Activated naive CD4-positive, alpha-beta T cell (primary cell): ENCODE data around the gene SNRPA.

ENCODE experiments used
- DNase-seq, 4 experiments: peaks; one replicate each; lab custom pipeline; 2025; lab: John Stamatoyannopoulos, UW

Gene SNRPA

DNA sequence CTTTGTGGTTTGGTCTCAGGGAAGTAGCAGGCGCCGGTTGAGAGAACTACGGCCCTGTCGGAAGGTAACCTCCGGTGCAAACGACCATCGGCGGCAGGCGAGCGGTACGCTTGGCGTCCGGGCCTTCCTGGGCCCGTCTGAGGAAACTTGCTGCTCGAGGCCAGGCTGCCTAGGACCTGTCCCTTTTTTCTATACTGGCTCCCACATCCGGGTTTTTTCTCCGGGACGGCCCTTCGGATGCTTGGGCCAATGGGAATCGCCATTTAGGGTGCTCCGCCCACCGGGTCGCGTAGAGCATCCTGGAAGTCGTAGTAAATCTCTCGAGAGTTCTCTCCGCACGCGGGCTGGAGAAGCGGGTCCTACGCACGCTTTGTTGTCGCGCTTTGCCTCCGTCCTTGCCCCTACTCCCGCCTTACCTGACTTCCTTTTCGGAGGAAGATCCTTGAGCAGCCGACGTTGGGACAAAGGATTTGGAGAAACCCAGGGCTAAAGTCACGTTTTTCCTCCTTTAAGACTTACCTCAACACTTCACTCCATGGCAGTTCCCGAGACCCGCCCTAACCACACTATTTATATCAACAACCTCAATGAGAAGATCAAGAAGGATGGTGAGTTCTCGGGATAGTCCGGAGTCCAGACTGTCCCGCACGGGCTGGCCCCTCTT, at the start of gene SNRPA:
TSS of gene SNRPA (plus strand) at position 330 of the 664 bp plus-strand sequence. CDS start at position 536, 206 bp downstream.
- DNase-seq: peak; percentile 90 to 99 (median 92)

DNA sequence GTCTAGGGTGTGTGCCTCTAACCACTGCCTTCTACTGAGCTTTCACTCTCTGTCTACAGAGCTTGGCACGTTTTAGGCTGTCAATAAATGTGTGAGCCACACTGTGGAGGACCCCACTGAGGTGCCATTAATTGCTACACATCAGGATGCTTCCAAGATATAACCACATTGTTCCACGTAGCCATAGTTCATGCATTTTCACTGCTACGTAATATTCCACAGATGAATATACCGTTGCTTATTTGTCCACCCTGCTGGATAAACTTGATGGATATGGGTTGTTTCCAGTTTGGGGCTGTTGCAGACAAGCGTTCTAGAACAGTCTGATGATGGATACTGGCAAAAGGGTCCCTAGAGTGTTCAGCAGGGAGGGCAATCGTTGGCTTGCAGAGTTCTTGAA, 49.2 kb upstream of the SNRPA start:
- no peak for DNase-seq

DNA sequence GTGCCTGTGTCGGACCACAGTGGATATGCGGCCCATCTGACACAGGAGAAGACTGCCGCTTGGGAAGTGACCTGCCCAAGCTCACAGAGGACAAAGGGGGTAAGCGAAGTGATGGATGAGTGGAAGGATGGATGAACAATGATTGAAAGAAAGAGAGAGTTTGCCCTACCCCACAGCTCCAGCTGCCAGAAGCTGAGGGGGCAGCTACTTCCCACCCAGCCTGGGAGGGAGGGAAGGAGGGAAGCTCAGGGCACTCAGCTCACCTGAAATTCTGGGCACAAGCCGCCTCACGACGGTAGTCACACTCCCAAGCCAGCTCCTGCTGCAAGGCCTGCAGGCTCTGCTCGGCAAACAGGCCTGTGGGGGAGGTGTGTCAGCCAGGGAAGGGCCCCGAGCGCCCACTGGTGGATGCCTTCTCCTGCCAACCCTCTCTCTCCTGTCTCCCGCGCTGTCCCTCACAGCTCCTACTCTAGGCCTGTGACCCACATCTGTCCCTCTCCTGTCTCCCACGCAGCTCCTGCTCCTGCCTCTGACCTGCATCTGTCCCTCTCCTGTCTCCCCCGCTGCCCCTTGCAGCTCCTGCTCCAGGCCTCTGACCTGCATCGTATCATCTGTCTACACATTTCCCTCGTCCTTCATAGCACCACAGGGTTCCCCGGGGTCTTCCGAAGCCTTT, 48.5 kb upstream of the SNRPA start:
- DNase-seq: no peak

DNA sequence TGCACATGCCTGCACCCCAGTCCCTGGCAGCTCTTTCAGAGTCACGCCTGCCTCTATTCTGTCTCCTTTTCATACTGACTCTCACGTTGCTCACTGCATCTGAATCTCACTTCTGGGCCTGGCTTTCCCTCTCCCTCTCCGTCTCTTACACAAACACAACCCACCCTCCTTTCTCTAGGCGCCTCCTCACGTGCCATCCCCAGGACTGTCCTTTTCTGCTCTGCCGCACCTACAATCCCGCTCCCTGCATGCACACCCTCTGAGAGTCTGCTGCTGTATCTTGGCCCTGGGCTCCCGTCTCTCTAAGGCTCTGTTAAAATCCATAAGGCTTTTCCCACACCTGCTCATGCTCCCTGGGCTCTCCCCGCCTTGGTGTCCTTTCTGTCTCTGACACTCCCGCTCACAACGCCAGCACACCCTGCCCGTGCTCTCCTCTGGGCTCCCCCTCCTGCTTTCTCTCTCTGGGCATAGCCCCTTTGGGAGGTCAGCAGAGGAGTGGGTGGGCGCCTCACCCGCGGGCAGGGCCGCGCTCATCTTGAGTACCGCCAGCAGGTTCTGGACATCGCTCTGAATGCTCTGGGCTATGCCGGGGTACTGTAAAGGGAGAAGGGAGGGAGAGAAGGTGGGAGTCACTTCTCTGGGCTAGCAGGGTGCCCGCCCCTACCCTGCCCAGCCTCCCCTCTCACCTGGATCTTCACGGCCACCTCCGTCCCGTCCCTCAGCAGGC, 47.8 kb upstream of the SNRPA start:
- DNase-seq: no peak

DNA sequence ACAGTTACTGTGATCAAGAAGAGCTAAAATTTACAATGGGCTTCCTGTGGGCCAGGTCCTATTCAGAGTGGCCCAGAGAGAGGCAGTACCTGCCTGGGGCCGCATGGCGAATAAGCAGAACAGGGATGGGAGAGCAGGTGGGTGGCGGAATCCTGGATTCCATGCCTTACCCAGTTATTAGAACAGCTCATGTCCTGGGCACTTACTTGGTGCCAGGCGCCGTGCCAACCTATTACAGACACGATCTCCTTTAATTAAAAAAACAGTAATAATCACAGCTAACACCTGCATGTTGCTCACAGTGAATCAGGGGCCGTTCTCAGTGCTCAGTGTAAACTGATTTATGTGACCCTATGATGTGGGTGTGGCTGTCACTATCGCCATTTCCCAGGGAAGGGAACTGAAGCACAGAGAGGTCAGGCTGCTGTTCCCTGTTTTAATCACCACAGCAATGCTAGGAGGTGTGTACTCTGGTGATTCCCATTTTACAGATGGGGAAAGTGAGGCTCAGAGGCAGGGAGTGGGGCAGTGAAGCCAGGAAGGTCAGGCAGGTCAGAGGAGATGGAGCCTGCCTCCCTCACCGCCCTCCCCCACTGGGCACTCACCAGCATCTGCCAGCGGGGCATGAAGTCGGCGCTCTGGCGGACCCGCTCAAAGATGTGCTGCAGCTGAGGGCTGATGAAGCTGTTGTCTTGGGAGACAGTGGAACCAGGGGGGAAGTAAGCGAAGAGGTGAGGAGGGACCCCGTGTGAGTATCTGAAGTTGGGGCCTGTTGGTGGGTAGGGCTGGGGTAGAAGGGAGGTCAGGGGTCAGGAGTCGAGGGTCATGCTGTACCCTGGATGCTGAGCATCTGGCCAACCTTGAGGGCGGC, 46.3 kb upstream of the SNRPA start:
- no peak for DNase-seq

DNA sequence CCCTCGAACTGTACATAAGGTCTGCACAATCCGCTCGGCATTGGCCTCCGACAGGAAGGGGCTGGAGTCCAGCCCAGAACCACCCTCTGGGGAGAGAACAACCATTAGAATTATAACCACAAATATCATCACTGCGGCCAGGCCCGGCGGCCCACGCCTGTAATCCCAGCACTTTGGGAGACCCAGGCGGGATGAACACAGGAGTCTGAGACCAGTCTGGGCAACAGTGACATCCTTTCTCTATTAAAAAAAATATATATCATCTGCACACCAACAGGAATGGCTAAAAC, 45.7 kb upstream of the SNRPA start:
- no peak for DNase-seq

DNA sequence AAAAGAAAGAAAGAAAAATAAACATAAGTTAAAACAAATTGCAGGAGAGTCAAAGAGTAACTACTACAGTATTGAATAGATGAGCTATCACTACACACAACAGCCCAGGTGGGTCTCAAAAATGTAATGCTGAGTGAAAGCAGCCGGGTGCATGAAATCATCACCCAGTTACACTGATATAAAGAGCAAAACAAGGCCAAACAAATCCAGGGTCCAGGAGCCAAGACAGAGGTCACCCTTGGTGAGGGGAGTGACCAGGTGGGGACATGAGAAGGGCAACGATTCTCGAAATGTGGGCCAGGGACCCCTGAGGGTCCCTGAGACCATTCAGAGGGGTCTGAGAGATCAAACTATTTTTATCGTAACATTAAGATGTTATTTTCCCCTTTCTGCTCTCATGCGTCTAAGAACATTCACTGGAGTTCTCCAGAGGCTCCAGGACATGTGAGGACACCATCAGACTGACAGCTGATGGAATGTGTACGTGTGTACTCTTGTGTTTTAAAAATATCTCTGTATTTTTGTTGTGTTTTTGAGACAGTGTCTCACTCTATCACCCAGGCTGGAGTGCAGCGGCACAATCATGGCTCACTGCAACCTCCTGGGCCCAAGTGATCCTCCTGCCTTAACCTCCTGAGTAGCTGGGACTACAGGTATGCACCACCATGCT, 44.9 kb upstream of the SNRPA start:
- no peak for DNase-seq

DNA sequence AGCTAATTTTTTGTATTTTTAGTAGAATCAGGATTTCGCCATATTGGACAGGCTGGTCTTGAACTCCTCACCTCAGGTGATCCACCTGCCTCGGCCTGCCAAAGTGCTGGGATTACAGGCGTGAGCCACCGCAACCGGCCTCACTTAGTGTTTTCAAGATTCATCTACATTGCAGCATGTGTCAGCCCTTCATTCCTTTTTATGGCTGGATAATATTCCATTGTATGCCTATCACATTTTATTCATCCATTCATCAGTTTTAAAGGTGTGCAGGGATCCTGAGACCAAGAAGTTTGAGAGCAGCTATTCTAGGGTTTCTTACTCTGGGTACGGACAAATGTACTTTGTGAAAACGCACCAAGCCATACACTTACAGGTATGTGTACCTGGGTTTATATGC, 43.4 kb upstream of the SNRPA start:
- DNase-seq: no peak

DNA sequence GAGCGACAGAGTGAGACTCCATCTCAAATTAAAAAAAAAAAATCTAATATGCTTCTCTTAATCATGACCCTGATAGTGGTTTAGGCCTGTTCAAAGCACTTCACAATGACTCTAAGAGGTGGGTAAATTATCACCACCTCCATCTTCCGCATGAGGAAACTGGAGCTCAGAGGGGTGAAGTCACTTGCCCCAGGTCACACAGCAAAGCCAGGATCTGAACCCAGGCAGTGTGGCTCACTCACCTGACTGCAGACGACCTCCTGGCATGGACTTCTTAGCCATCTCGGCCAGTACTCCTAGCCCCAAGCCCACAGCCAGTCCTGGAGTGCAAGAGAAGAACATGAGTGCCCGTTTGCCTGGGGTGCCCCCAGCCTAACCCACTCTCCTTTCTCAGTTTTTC, 41.2 kb upstream of the SNRPA start:
- no peak for DNase-seq

DNA sequence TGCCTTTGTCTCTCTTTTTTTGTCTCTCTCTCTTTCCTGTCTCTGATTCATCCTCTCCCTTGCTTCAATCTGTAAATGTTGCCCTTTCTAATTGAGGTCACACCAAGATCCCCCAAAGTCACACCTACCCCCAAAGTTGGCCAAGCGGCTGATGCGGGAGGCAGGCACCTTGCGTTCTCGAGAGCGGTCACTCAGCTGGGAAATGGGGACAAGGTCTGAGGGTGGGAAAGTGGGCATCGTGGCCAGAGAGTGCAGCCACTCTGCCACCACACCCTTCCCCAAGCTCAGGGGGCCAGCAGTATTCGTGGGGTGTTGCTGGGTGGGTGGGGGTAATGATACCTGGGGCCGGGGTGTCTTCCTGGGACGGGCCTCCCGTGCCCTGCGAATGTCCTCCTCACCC, 37.1 kb upstream of the SNRPA start:
- no peak for DNase-seq

DNA sequence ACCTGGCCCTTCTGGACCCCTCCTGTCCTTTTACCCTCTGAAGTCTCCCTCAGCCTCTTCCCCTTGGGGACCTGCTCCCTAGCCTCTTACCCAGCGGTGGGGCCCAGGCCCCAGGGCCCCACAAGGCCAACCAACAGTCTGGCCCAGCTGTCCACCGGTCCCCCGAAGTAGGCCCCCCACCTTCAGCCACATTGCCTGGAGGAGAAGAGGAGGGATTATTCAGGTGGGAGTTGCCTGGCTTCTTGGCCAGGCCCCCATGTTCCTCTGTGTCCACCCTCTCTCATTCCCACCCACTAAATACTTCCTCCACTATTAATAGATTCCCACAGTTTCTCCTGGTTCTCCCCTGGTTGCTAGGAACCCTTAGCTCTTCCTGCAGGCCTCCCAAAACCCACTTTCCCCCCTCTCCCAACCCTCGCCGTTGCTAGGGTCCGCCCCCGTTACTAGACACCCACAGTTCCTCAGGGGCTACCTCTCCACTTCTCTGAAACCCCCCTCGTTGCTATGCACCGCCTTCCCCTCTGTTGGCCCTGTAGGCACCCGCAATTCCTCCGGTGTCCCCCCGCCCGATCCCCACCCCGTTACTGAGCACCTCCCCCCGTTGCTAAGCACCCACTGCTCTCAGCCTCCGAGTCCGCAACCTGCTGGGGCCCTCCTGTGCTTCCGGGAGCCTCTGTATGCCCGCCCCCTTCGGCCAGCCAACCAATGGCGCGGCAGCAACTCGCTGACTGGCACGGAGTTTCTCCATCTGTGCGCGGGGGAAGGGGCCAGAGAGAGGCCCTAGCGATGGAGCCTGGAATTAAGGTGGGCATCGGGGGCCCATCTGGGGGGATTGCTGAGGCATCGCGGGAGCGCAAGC, 36.3 kb upstream of the SNRPA start:
- peak; percentile 77 to 91 (median 84) for DNase-seq

DNA sequence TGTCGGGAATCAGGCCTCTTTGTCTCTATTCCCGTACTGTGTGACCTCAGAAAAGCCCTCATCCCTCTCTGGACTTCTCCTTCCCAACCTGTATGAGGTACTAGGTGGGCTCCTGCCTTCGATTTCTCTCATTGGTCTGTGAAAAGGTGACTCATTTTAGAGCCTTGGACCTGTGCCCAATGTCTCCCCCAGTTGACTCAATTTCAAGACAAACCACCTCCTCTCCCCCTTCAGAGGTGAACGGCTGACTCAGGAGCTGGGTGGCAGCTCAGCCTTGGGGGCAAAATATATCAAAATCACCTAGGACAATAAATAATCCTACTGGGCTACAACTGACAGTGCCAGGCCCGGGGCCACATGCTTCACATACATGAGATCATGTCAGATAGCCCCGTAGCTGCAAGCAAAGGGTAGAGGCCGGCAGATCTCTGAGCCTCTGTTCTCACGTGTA, 34.9 kb upstream of the SNRPA start:
- peak in 2 of 4 experiments; percentile 12 to 17 for DNase-seq

DNA sequence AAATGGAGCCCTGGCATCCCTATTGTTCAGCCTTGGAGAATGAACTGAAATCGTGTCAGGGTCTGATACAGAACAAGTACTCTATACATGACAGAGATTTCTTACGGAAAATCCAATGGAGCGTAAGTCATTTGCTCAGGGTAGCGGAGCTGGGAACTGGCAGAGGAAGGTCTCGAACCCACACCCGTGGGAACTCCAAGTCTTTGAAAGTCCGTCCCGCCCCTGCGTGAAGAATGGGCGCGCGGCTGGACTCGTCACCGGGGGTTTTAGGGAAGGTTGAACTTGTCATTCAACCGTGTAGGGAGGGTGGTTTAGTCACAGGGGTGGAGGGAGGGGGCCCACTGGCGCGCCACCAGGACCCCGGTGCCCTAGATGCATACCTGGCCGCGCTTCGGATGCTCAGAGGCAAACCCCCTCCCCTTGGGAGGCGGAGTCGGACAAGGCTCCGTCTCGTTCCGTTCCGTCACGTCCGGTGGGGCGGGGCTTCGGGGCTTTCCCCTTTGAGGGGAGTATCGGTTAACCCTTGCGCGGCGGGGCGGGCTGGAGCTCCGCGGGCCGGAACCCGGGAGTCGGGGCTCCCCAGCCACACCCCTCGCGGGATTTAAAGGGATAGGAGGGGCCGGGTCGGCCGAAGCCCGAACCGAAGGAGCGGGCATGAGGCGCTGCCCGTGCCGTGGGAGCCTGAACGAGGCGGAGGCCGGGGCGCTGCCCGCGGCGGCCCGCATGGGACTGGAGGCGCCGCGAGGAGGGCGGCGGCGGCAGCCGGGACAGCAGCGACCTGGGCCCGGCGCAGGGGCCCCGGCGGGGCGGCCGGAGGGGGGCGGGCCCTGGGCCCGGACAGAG, 34.3 kb upstream of the SNRPA start, which contains the start of the genes COQ8B and ITPKC:
TSS of gene COQ8B (minus strand) at position 405 of the 843 bp plus-strand sequence. CDS start 2,254 bp downstream, outside the sequence.
TSS of gene ITPKC (plus strand) at position 631 of the 843 bp plus-strand sequence. CDS start at position 655, 24 bp downstream.
- peak; percentile 96 to 100 (median 99) for DNase-seq

DNA sequence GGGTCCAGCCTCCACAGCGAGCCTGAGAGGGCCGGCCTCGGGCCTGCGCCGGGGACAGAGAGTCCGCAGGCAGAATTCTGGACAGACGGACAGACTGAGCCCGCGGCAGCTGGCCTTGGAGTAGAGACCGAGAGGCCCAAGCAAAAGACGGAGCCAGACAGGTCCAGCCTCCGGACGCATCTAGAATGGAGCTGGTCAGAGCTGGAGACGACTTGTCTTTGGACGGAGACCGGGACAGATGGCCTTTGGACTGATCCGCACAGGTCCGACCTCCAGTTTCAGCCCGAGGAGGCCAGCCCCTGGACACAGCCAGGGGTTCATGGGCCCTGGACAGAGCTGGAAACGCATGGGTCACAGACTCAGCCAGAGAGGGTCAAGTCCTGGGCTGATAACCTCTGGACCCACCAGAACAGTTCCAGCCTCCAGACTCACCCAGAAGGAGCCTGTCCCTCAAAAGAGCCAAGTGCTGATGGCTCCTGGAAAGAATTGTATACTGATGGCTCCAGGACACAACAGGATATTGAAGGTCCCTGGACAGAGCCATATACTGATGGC, 33.6 kb upstream of the SNRPA start:
- no peak for DNase-seq

DNA sequence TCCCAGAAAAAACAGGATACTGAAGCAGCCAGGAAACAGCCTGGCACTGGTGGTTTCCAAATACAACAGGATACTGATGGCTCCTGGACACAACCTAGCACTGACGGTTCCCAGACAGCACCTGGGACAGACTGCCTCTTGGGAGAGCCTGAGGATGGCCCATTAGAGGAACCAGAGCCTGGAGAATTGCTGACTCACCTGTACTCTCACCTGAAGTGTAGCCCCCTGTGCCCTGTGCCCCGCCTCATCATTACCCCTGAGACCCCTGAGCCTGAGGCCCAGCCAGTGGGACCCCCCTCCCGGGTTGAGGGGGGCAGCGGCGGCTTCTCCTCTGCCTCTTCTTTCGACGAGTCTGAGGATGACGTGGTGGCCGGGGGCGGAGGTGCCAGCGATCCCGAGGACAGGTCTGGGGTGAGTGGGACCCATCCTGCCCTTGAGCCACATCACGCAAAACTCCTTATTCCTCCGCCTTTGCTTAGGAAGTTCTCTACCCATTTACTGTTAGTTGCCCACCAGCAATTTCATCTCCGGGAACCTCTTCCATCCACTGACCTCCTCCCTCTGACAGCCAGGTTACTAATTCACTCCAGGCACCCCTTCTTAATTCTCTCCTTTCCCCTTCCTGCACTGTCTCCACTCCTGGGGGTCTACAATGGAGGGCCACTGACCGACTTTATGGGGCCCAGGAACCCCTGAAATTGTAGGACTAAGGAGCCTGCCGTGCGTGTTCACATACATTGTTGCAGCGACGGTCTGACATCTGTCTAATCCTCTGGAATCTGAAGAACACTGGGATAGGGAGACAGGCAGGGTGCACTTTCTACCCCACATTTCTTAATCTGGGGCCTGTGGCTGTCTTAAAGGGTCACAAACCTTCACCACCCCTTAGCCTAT, 32.9 kb upstream of the SNRPA start:
- no peak for DNase-seq

DNA sequence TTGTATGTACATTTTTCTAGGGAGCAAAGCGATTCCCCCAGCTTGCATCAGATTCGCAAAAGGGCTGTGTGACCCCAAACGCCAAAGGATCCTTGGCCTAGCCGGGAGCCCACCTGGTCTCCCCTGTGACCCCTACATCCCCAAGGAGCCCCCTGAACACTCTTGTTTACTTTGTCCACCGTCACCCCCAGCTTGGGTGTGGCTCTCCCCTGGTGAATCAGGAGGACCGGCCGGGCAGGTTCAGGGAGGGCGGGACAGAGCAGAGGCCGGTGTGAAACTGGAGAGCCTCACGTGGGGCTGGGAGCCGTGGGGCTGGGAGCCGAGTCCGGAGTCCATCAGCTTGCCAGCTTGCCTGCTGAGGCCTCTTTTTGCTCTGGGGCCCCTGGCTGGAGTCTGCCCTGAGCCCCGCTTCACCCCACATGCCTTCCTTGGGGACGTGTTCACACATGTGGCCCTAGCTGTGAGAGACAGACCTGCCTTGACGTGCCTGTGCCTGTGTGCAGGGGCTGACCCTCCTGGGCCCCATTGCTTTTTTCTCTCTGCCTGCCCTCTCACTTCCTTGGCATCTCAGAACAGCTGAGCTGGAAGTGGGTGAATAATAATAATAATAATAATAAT, 32.1 kb upstream of the SNRPA start:
- DNase-seq: no peak

DNA sequence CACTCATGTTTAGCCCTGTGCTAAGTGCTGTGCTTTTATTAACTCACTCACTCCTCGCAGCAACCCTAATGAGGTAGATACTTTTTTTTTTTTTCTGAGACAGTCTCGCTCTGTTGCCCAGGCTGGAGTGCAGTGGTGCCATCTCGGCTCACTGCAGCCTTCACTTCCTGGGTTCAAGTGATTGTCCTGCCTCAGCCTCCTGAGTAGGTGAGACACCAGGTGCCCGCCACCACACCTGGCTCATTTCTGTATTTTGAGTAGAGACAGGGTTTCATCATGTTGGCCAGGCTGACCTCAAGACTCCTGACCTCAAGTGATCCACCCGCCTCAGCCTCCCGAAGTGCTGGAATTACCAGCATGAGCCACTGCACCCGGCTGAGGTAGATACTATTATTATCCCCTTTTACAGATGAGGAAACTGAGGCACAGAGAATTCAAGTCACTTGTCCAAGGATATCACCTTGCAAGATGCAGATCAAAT, 31.5 kb upstream of the SNRPA start:
- DNase-seq: no peak

DNA sequence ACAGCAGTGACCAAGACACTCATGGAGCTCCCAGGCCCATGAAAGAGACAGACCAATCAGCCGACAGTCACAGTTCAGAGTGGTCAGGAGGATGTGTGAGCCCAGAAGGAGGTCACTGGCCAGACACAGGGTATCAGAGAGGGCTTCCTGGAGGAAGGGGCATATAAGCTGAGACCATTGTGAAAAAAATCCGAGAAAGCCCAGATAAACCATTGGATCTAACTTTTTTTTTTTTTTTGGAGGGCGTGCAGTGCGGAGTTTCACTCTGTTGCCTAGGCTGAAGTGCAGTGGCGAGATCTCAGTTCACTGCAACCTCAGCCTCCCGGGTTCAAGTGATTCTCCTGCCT, 29.9 kb upstream of the SNRPA start:
- no peak for DNase-seq
